ENCODE data around the gene C1orf52.
A peak's percentile ranks its signal among the peaks of the same experiment; 100 is the strongest.

DNA sequence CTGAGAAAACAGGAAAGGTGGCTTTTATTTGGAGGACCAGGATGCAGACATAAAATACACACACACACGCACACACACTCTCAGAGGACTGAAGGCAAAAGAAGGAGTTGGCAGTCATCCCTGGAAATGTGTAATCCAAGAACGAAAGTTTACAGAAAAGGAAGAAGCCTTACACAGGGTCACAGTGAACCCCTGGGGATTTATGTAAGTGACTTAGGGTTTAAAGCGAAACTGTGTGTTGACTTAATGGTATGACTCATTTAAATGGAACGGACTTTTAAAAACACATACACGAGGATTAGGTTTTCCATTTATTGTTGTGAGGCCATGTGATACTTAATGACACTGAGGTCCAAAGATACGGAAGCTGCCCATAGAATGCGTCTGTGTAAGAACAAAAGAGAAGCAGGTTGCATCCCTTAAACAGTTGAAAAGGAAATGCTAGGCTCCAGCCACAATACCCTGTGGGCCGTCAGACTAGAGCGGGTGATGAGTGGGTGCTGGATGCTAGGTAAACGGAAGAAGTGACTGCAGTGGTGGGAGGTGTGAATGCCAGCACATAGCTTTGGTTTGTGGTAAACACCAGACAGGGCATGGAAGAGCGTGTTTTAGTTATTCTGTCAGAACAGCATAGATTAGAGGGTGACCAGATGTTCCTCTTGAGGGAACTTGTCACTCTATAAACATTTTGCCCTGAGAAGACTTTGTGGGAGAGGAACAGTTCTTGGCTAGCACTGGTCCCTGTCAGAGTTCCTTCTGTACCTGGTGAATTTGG lies 38.6 kb upstream of the C1orf52 start:
- no peak for TF ChIP-seq CTCF (IDR thresholded peaks at IDR 0.05)
- peak in 1 of 2 donors; percentile 98 for TF ChIP-seq POLR2AphosphoS5 (IDR thresholded peaks at IDR 0.05; ENCODE audit: insufficient read depth in 1 of 2, low read depth in 1 of 2)
